Erythroblast (primary cell): ENCODE data around the gene IL1R1.

ENCODE experiments used
- GATA1 ChIP-seq: IDR thresholded peaks from 2 replicates; pipeline ENCODE4 v1.6.1; 2011; ENCODE audit warnings: low read depth, mild to moderate bottlenecking, control low read depth, low read length, moderate library complexity
- POLR2A ChIP-seq: IDR thresholded peaks from 2 replicates; pipeline ENCODE4 v1.6.1; 2011; ENCODE audit warnings: mild to moderate bottlenecking, low read length

- TF ChIP-seq POLR2A (no peak), GATA1 (no peak)
These were observed 58.0 kb downstream of the IL1R1 start for GRCh38 chr2:102200539-102200938.
